Activated T-helper 17 cell treated with anti-CD3 and anti-CD28 coated beads, Interleukin-2, amount 50 U/mL, for 72 hours (primary cell): ENCODE results near the gene PLA2G4A. TPM values are rescaled to one million over a fixed set of nuclear protein-coding genes. Genes with fewer than 3 reads are reported as not detected.

ENCODE experiments used
- total RNA-seq, 2 donors: library from RNA; stranded (reverse); gene quantifications; one replicate each; pipeline ENCODE4 v1.2.3, GENCODE V29; 2022

PLA2G4A gene
- total RNA-seq, 2 donors from 2014 or later = 0.22 to 0.40 TPM

Other genes with a start within 250 kb of the PLA2G4A start
- 1 to 10 TPM in 1 of 2 donors, under 1 TPM in 1; 0.17 to 1.1 TPM for gene PTGS2, start 148.5 kb upstream of the PLA2G4A start, total RNA-seq